ENCODE data around the gene RAD9A. TPM values are rescaled to one million over a fixed set of nuclear protein-coding genes. Genes with fewer than 3 reads are reported as not detected.

RAD9A gene
- total RNA-seq, 1 donor from 2014 or later, result 10.4 TPM

DNA sequence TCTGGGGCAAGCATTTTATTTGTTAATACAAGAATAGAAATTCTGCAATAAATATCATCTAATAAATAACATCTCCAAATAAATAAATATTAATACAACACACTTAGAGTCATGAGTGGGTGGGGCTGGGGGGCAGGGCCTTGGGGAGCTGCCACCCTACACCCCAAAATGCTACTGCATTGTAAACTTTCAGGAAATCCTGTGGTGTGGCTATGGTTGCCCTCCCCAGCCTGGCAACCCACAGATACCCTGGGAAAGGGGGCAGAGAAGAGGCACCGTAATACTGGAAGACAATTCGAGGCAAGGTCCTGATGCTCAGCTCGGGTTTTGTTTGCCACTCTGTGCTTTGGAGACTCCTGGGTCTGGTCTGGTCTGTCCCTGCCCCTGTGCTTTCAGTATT, 27.6 kb upstream of the RAD9A start:
- Mint-ChIP-seq H3K27ac (no peak overlapping the region), H3K27me3 (ENCODE audit: insufficient read depth, low read depth) (peaks cover 4% of the 10 kb centered on the region), H3K4me1 (peaks cover 8% of the 10 kb centered on the region), H3K4me3 (no peak overlapping the region), H3K36me3 (peaks cover 4% of the 10 kb centered on the region), H3K9me3 (peaks cover 2% of the 10 kb centered on the region)
- Histone ChIP-seq H3F3A (ENCODE audit: low read depth) (no peaks in the 10 kb centered on the region), H3K9ac (no peak overlapping the region), H3K9me3 (ENCODE audit: low read depth) (no peaks in the 10 kb centered on the region), H3K4me1 (peaks cover 4% of the 10 kb centered on the region), H3K79me2 (ENCODE audit: low read depth) (no peaks in the 10 kb centered on the region), H3K4me3 (no peak overlapping the region), H3K4me2 (no peak overlapping the region), H4K20me1 (ENCODE audit: low read depth) (no peaks in the 10 kb centered on the region), H3K36me3 (no peaks in the 10 kb centered on the region), H3K27me3 (no peaks in the 10 kb centered on the region), H2AFZ (replicated peaks) (no peak overlapping the region), H3K27ac (no peak overlapping the region)
- DNase-seq (ENCODE audit: low spot score), result no peak
- TF ChIP-seq EZH2 (IDR thresholded peaks at IDR 0.05) (no peak), EZH2phosphoT487 (IDR thresholded peaks at IDR 0.05) (no peak)
- TF ChIP-seq, protein P1, sequence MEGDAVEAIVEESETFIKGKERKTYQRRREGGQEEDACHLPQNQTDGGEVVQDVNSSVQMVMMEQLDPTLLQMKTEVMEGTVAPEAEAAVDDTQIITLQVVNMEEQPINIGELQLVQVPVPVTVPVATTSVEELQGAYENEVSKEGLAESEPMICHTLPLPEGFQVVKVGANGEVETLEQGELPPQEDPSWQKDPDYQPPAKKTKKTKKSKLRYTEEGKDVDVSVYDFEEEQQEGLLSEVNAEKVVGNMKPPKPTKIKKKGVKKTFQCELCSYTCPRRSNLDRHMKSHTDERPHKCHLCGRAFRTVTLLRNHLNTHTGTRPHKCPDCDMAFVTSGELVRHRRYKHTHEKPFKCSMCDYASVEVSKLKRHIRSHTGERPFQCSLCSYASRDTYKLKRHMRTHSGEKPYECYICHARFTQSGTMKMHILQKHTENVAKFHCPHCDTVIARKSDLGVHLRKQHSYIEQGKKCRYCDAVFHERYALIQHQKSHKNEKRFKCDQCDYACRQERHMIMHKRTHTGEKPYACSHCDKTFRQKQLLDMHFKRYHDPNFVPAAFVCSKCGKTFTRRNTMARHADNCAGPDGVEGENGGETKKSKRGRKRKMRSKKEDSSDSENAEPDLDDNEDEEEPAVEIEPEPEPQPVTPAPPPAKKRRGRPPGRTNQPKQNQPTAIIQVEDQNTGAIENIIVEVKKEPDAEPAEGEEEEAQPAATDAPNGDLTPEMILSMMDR (IDR thresholded peaks at IDR 0.05), result no peak

DNA sequence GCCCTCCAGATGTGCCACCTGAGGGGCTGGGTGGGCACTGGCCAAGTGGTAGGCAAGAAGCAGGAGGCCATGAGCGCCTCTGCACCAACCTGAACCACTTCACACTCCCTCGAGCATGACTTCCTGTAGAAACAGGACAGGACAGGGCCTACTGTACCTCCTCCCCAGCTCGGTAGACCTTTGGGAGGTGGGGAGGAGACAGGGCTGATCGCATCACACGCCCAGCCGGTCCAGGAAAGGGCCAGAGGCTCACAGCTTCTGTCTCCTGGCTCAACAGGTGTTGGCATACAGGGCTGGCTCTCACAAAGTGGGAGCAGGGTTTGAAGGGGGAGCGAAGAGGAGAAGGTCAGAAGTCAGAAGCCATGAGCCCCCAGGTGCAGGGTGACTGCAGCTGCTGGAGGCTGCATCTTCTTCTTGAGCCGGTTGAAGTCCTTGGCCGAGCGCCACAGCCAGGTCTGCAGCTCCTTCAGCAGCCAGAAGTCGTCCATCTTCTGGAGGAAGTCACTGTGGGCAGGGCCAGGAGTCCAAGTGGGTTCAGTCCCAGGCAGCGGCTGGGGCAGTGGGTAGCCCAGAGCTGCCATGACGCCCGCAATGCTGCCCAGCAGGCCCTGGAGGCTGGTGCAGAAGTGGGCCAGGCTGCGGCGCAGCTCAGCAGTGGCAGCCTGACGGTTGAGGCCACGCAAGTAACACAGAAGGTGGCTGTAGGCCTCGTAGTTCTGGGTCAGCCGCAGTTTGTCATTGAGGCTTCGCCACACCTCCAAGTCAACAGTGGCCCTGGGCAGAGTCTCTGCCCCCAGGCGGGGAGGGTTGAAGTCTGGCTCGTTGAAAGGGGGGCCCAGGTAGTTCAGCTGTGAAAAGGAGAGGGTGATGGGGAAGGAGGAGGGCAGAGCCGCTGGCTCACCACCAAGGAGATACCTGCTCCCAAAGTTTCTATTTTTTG, 26.7 kb upstream of the RAD9A start:
- H3K27ac Mint-ChIP-seq, result no peak overlapping the region
- H3K79me2 ChIP-seq (ENCODE audit: low read depth), result no peaks in the 10 kb centered on the region
- TF ChIP-seq EZH2 (IDR thresholded peaks at IDR 0.05), result no peak
- TF ChIP-seq, protein P1 (IDR thresholded peaks at IDR 0.05), result no peak
- TF ChIP-seq EZH2phosphoT487 (IDR thresholded peaks at IDR 0.05), result no peak
- H3K36me3 Mint-ChIP-seq, result peaks cover 4% of the 10 kb centered on the region
- H3K4me1 Mint-ChIP-seq, result peaks cover 10% of the 10 kb centered on the region
- H3K27ac ChIP-seq, result no peak overlapping the region
- peaks cover 2% of the 10 kb centered on the region for H3K9me3 Mint-ChIP-seq
- peaks cover 4% of the 10 kb centered on the region for H3K27me3 Mint-ChIP-seq (ENCODE audit: insufficient read depth, low read depth)
- H3K4me1 ChIP-seq, result peaks cover 4% of the 10 kb centered on the region
- no peaks in the 10 kb centered on the region for H3F3A ChIP-seq (ENCODE audit: low read depth)
- no peak overlapping the region for H3K4me2 ChIP-seq
- no peaks in the 10 kb centered on the region for H3K36me3 ChIP-seq
- H3K27me3 ChIP-seq, result peaks cover 8% of the 10 kb centered on the region
- H4K20me1 ChIP-seq (ENCODE audit: low read depth), result no peaks in the 10 kb centered on the region
- DNase-seq (ENCODE audit: low spot score), result no peak
- H2AFZ ChIP-seq (replicated peaks), result no peak overlapping the region
- H3K9ac ChIP-seq, result no peak overlapping the region
- H3K4me3 Mint-ChIP-seq, result no peak overlapping the region
- H3K4me3 ChIP-seq, result no peak overlapping the region
- no peaks in the 10 kb centered on the region for H3K9me3 ChIP-seq (ENCODE audit: low read depth)

GRCh38 chr11:67365736-67366444, 25.9 kb upstream of the RAD9A start:
- no peaks in the 10 kb centered on the region for H3F3A ChIP-seq (ENCODE audit: low read depth)
- peaks cover 6% of the 10 kb centered on the region for H3K27me3 Mint-ChIP-seq (ENCODE audit: insufficient read depth, low read depth)
- H3K36me3 ChIP-seq, result no peaks in the 10 kb centered on the region
- no peaks in the 10 kb centered on the region for H3K79me2 ChIP-seq (ENCODE audit: low read depth)
- no peak overlapping the region for H3K27ac ChIP-seq
- TF ChIP-seq EZH2 (IDR thresholded peaks at IDR 0.05) (no peak), EZH2phosphoT487 (IDR thresholded peaks at IDR 0.05) (no peak)
- TF ChIP-seq, protein P1 (IDR thresholded peaks at IDR 0.05), result no peak
- DNase-seq (ENCODE audit: low spot score), result no peak
- no peak overlapping the region for H3K9ac ChIP-seq
- no peak overlapping the region for H3K4me3 ChIP-seq
- H3K36me3 Mint-ChIP-seq, result peaks cover 4% of the 10 kb centered on the region
- H3K27me3 ChIP-seq, result peaks cover 14% of the 10 kb centered on the region
- no peak overlapping the region for H3K4me3 Mint-ChIP-seq
- peaks cover 16% of the 10 kb centered on the region for H3K4me1 Mint-ChIP-seq
- peaks cover 2% of the 10 kb centered on the region for H3K9me3 Mint-ChIP-seq
- H3K4me2 ChIP-seq, result no peak overlapping the region
- no peaks in the 10 kb centered on the region for H3K9me3 ChIP-seq (ENCODE audit: low read depth)
- H3K4me1 ChIP-seq, result peaks cover 9% of the 10 kb centered on the region
- no peak overlapping the region for H3K27ac Mint-ChIP-seq
- H2AFZ ChIP-seq (replicated peaks), result no peak overlapping the region
- peaks cover 4% of the 10 kb centered on the region for H4K20me1 ChIP-seq (ENCODE audit: low read depth)
